NCI-H2196 treated with DMSO at 0.1 percent for 48 hours (cell line): Measurements from ENCODE around the gene RANBP3.
"Not testable (repeated sequence)": the region's sequence is repeated elsewhere in the genome, so short reads cannot be mapped to it uniquely, and the experiment has no call there.

Source experiments
- DNase-seq: peaks from one replicate; lab custom pipeline; 2025; ENCODE audit not compliant: unreplicated experiment; lab: John Stamatoyannopoulos, UW

Gene RANBP3

GRCh38 chr19:5890099-5890498, 87.8 kb downstream of the RANBP3 start:
- no peak for DNase-seq

GRCh38 chr19:5889288-5889971, 88.5 kb downstream of the RANBP3 start:
- no peak for DNase-seq

GRCh38 chr19:5884065-5884811, 93.7 kb downstream of the RANBP3 start:
- not testable (repeated sequence) for DNase-seq

- peak; percentile 46 for DNase-seq
Measured at GRCh38 chr19:5883157-5883873, 94.6 kb downstream of the RANBP3 start.

- no peak for DNase-seq
Measured at GRCh38 chr19:5882421-5882968, 95.4 kb downstream of the RANBP3 start.

- peak; percentile 56 for DNase-seq
Measured at GRCh38 chr19:5881543-5882299, 96.2 kb downstream of the RANBP3 start.

- peak; percentile 38 for DNase-seq
Measured at GRCh38 chr19:5880604-5881078, 97.3 kb downstream of the RANBP3 start.

- no peak for DNase-seq
Measured at GRCh38 chr19:5880196-5880595, 97.7 kb downstream of the RANBP3 start.

- DNase-seq = no peak
Measured at GRCh38 chr19:5877882-5878281, 100.1 kb downstream of the RANBP3 start.

- no peak for DNase-seq
Measured at GRCh38 chr19:5877427-5877826, 100.5 kb downstream of the RANBP3 start.

GRCh38 chr19:5874496-5874895, 103.4 kb downstream of the RANBP3 start:
- DNase-seq = not testable (repeated sequence)

- DNase-seq = no peak
Measured at GRCh38 chr19:5873617-5874199, 104.2 kb downstream of the RANBP3 start.

GRCh38 chr19:5870986-5871394, 107.0 kb downstream of the RANBP3 start:
- no peak for DNase-seq

GRCh38 chr19:5867201-5868136, 110.5 kb downstream of the RANBP3 start:
- DNase-seq = no peak
